ENCODE measurements around the gene TMEM169. TPM values are rescaled to one million over a fixed set of nuclear protein-coding genes. Genes with fewer than 3 reads are reported as not detected.

The TMEM169 gene
- total RNA-seq (2022; extraction: Qiagen RNA extraction; ENCODE audit: low read depth) = 0.32 to 0.47 TPM (median 0.38 TPM) in 5 replicates

GRCh38 chr2:216081487-216082116 is at the start of gene TMEM169, which contains the start of gene PECR:
TSS of gene TMEM169 (plus strand) at chr2:216081919. CDS start at chr2:216095964, 14,045 bp downstream.
TSS of gene PECR (minus strand) at chr2:216081809. CDS start at chr2:216081741, 68 bp downstream.

GRCh38 chr2:216108967-216109921 is 27.5 kb downstream of the TMEM169 start, which contains the start of gene XRCC5:
TSS of gene XRCC5 (plus strand) at chr2:216109348. CDS start at chr2:216109437, 89 bp downstream.

Other genes starting within 250 kb of the TMEM169 start
- 5.3 to 6.8 TPM (median 5.7 TPM) in 5 replicates for gene MREG, start 68.4 kb upstream of the TMEM169 start, total RNA-seq (2022; extraction: Qiagen RNA extraction; ENCODE audit: low read depth)
- 14.7 to 16.2 TPM (median 15.7 TPM) in 5 replicates for gene PECR, start 110 bp upstream of the TMEM169 start, total RNA-seq (2022; extraction: Qiagen RNA extraction; ENCODE audit: low read depth)
- 166 to 226 TPM (median 187 TPM) in 5 replicates for gene XRCC5, start 27.4 kb downstream of the TMEM169 start, total RNA-seq (2022; extraction: Qiagen RNA extraction; ENCODE audit: low read depth)